Hepatocyte (in vitro differentiated cells): ENCODE measurements around the gene SLC44A4.
"Not testable (repeated sequence)": the region's sequence is repeated elsewhere in the genome, so short reads cannot be mapped to it uniquely, and the experiment has no call there.

Experiments used
- EZH2phosphoT487 ChIP-seq: fragments of 200-600 bp; sonication (generic); IDR thresholded peaks from one replicate; pipeline ENCODE4 v1.6.1; 2018; ENCODE audit warnings: antibody characterized with exemption, mild to moderate bottlenecking, low read depth, moderate library complexity; ENCODE audit not compliant: unreplicated experiment, severe bottlenecking
- TF ChIP-seq, protein P1 (sequence below): fragments of 200-600 bp; sonication (generic); IDR thresholded peaks from 2 replicates; pipeline ENCODE4 v1.5.1; 2016; ENCODE audit warnings: antibody characterized with exemption, mild to moderate bottlenecking; ENCODE audit not compliant: poor library complexity

- TF ChIP-seq, protein P1, sequence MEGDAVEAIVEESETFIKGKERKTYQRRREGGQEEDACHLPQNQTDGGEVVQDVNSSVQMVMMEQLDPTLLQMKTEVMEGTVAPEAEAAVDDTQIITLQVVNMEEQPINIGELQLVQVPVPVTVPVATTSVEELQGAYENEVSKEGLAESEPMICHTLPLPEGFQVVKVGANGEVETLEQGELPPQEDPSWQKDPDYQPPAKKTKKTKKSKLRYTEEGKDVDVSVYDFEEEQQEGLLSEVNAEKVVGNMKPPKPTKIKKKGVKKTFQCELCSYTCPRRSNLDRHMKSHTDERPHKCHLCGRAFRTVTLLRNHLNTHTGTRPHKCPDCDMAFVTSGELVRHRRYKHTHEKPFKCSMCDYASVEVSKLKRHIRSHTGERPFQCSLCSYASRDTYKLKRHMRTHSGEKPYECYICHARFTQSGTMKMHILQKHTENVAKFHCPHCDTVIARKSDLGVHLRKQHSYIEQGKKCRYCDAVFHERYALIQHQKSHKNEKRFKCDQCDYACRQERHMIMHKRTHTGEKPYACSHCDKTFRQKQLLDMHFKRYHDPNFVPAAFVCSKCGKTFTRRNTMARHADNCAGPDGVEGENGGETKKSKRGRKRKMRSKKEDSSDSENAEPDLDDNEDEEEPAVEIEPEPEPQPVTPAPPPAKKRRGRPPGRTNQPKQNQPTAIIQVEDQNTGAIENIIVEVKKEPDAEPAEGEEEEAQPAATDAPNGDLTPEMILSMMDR: not testable (repeated sequence)
- TF ChIP-seq EZH2phosphoT487: not testable (repeated sequence)
Observed at GRCh38 chr6:31868658-31868971, 10.2 kb downstream of the SLC44A4 start.
